AG09309 (cell line): Measurements from ENCODE around the gene SLC25A36.

Source experiments
- DNase-seq: peaks from one replicate; pipeline ENCODE4 v3.0.0-alpha.2; 2010; ENCODE audit warnings: low read depth
- H3K4me3 ChIP-seq: 2 replicates; pipeline ENCODE4 v1.5.1; 2011; ENCODE audit warnings: mild to moderate bottlenecking, low read depth, low read length, moderate library complexity; ENCODE audit not compliant: control insufficient read depth
- CTCF ChIP-seq: IDR thresholded peaks from 2 replicates; pipeline ENCODE4 v1.5.1; 2011; ENCODE audit warnings: mild to moderate bottlenecking, low read depth, low read length, inconsistent platforms; ENCODE audit not compliant: insufficient read depth, control insufficient read depth; ENCODE audit errors: missing control alignments

SLC25A36 gene

GRCh38 chr3:140953028-140953960 is 11.7 kb downstream of the SLC25A36 start:
- H3K4me3 ChIP-seq = no peak overlapping the region
- TF ChIP-seq CTCF = no peak
- peak; percentile 29 for DNase-seq

- no peak overlapping the region for H3K4me3 ChIP-seq
- no peak for TF ChIP-seq CTCF
- no peak for DNase-seq
These were observed 12.9 kb downstream of the SLC25A36 start for GRCh38 chr3:140954576-140954975.

- no peak for TF ChIP-seq CTCF
- no peak for DNase-seq
- no peak overlapping the region for H3K4me3 ChIP-seq
These were observed 14.0 kb downstream of the SLC25A36 start for GRCh38 chr3:140955645-140956044.

- DNase-seq = no peak
- no peak for TF ChIP-seq CTCF
- no peak overlapping the region for H3K4me3 ChIP-seq
These were observed 14.6 kb downstream of the SLC25A36 start for GRCh38 chr3:140956058-140956835.

DNA sequence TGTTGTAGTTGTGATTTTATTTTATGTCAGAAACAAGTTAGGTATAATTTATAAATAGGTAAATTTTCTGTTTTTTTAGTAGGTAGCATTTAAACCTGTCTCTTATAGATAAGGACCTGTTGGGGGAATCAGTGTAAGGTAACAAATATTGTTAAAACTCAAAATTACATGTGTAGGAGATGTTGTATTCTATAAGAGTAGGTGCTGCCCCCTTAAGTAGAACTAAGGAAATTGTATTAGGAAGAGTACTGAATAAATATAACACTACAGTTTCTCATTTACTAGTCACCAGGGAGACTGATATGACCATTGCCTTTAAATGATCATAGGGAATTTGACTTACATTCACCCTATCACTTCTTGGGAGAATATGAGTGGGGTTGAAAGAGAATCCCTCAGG is 31.2 kb downstream of the SLC25A36 start:
- peak; percentile 8 for TF ChIP-seq CTCF
- H3K4me3 ChIP-seq = no peak overlapping the region
- DNase-seq = peak; percentile 3

DNA sequence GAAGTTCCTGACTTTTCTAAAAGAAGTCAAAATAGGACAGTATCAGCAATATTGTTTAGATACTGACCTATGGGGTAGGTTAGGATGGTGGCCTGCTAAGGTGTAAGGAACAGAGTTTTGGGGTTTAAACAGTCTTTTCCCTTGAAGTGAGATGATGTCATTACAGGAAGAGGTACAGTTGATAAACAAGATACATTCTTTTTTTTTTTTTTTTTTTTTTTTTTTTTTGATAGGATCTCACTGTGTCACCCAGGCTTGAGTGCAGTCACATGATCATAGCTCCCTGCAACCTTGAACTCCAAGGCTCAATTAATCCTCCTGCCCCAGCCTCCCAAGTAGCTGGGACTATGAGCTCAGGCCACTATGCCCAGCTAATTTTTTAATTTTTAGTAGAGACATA is 33.3 kb downstream of the SLC25A36 start:
- H3K4me3 ChIP-seq = no peak overlapping the region
- DNase-seq = no peak
- no peak for TF ChIP-seq CTCF
